HG03060 (cell line): ENCODE measurements around the gene CTAG1A.
"Not testable (repeated sequence)": the region's sequence is repeated elsewhere in the genome, so short reads cannot be mapped to it uniquely, and the experiment has no call there.

ENCODE experiments used
- ATAC-seq: cut with Tn5 transposase; IDR thresholded peaks from one replicate; pipeline ENCODE4 v1.9.1; 2021; ENCODE audit warnings: low read depth, moderate number of reproducible peaks; ENCODE audit not compliant: unreplicated experiment

CTAG1A gene

GRCh38 chrX:154570361-154570760, 14.6 kb upstream of the CTAG1A start:
- not testable (repeated sequence) for ATAC-seq

GRCh38 chrX:154573061-154573460, 11.9 kb upstream of the CTAG1A start:
- not testable (repeated sequence) for ATAC-seq

- not testable (repeated sequence) for ATAC-seq
Observed at GRCh38 chrX:154575076-154575475, 9.9 kb upstream of the CTAG1A start.

- not testable (repeated sequence) for ATAC-seq
Observed at GRCh38 chrX:154582994-154583393, 1.9 kb upstream of the CTAG1A start.

- not testable (repeated sequence) for ATAC-seq
Observed at GRCh38 chrX:154590415-154590814, 5.5 kb downstream of the CTAG1A start.

- no peak for ATAC-seq
Observed at GRCh38 chrX:154592505-154592904, 7.6 kb downstream of the CTAG1A start.

GRCh38 chrX:154593201-154593600, 8.3 kb downstream of the CTAG1A start:
- no peak for ATAC-seq

GRCh38 chrX:154594491-154594890, 9.6 kb downstream of the CTAG1A start:
- no peak for ATAC-seq

- ATAC-seq: no peak
Observed at GRCh38 chrX:154595559-154596249, 10.8 kb downstream of the CTAG1A start.

- ATAC-seq: no peak
Observed at GRCh38 chrX:154596290-154596929, 11.5 kb downstream of the CTAG1A start.

- ATAC-seq: no peak
Observed at GRCh38 chrX:154597221-154597620, 12.3 kb downstream of the CTAG1A start.

GRCh38 chrX:154598656-154599055, 13.7 kb downstream of the CTAG1A start:
- ATAC-seq: no peak

- ATAC-seq: no peak
Observed at GRCh38 chrX:154599531-154599930, 14.6 kb downstream of the CTAG1A start.

GRCh38 chrX:154600759-154601374, 15.9 kb downstream of the CTAG1A start:
- no peak for ATAC-seq

GRCh38 chrX:154602226-154602625, 17.3 kb downstream of the CTAG1A start:
- ATAC-seq: no peak

GRCh38 chrX:154602766-154603437, 18.0 kb downstream of the CTAG1A start:
- ATAC-seq: no peak

- no peak for ATAC-seq
Observed at GRCh38 chrX:154603438-154604430, 18.8 kb downstream of the CTAG1A start.

GRCh38 chrX:154605566-154605965, 20.6 kb downstream of the CTAG1A start:
- no peak for ATAC-seq

- ATAC-seq: no peak
Observed at GRCh38 chrX:154607370-154607769, 22.4 kb downstream of the CTAG1A start.

GRCh38 chrX:154607976-154608375, 23.0 kb downstream of the CTAG1A start:
- ATAC-seq: not testable (repeated sequence)
